Neural cell (in vitro differentiated cells): ENCODE results near the gene PIGK. TPM values are rescaled to one million over a fixed set of nuclear protein-coding genes. Genes with fewer than 3 reads are reported as not detected.

Source experiments
- H2AFZ ChIP-seq: fragments of 200-600, 300-800 bp; sonication (generic), shearing (Covaris generic); 2 replicates; pipeline ENCODE4 v1.6.0; 2014; ENCODE audit warnings: low read depth, mild to moderate bottlenecking, antibody characterized with exemption, low read length, moderate library complexity
- H3F3A ChIP-seq: fragments of 200-600 bp; shearing (Covaris generic); 2 replicates; pipeline ENCODE4 v1.6.1; 2016; ENCODE audit warnings: mild to moderate bottlenecking, moderate library complexity, mixed read lengths, antibody characterized with exemption, low read length; ENCODE audit not compliant: insufficient read depth, poor library complexity, severe bottlenecking
- H3K27ac ChIP-seq: fragments of 200-600, 300-800 bp; sonication (generic), shearing (Covaris generic); 2 replicates; pipeline ENCODE4 v1.5.1; 2014; ENCODE audit warnings: mild to moderate bottlenecking, low read length, moderate library complexity
- H3K27me3 ChIP-seq: fragments of 300-800, 200-600 bp; sonication (generic), shearing (Covaris generic); 2 replicates; pipeline ENCODE4 v1.6.0; 2014; ENCODE audit warnings: mild to moderate bottlenecking, low read depth, low read length, moderate library complexity; ENCODE audit not compliant: insufficient read depth
- H3K36me3 ChIP-seq: fragments of 300-800, 200-600 bp; sonication (generic), shearing (Covaris generic); 2 replicates; pipeline ENCODE4 v1.5.1; 2014; ENCODE audit warnings: mild to moderate bottlenecking, antibody characterized with exemption, low read length, moderate library complexity; ENCODE audit not compliant: insufficient read depth
- H3K4me2 ChIP-seq: fragments of 300-800, 200-600 bp; sonication (generic), shearing (Covaris generic); 2 replicates; pipeline ENCODE4 v1.6.0; 2014; ENCODE audit warnings: mild to moderate bottlenecking, low read length
- H3K4me3 ChIP-seq: fragments of 300-800, 200-600 bp; sonication (generic), shearing (Covaris generic); 2 replicates; pipeline ENCODE4 v1.5.1; 2014; ENCODE audit warnings: mild to moderate bottlenecking, low read length, moderate library complexity
- H3K79me2 ChIP-seq: fragments of 200-600 bp; shearing (Covaris generic); replicated peaks from 2 replicates; pipeline ENCODE4 v1.6.0; 2014; ENCODE audit warnings: mild to moderate bottlenecking, low read length, moderate library complexity; ENCODE audit not compliant: insufficient read depth
- H3K9ac ChIP-seq: fragments of 300-800, 200-600 bp; sonication (generic), shearing (Covaris generic); 2 replicates; pipeline ENCODE4 v1.6.1; 2016; ENCODE audit warnings: mild to moderate bottlenecking, low read length, mixed read lengths
- H3K9me2 ChIP-seq: fragments of 200-600 bp; shearing (Covaris generic); 2 replicates; pipeline ENCODE4 v1.6.1; 2016; ENCODE audit warnings: mild to moderate bottlenecking, low read length, mixed read lengths; ENCODE audit not compliant: insufficient read depth
- H3K9me3 ChIP-seq: fragments of 200-600, 300-800 bp; sonication (generic), shearing (Covaris generic); 2 replicates; pipeline ENCODE4 v1.6.1; 2016; ENCODE audit warnings: mild to moderate bottlenecking, mixed run types, low read length, moderate library complexity, mixed read lengths
- H4K20me1 ChIP-seq: fragments of 200-600 bp; shearing (Covaris generic); 2 replicates; pipeline ENCODE4 v1.6.1; 2016; ENCODE audit warnings: mild to moderate bottlenecking, mixed run types; ENCODE audit not compliant: insufficient read depth
- CTCF ChIP-seq: fragments of 450-650 bp; IDR thresholded peaks from 2 replicates; pipeline ENCODE4 v1.5.1; 2014; ENCODE audit warnings: antibody characterized with exemption, mild to moderate bottlenecking, moderate library complexity; ENCODE audit not compliant: poor library complexity, severe bottlenecking
- EP300 ChIP-seq: fragments of 450-650 bp; conservative IDR thresholded peaks from 2 replicates; pipeline ENCODE4 v1.6.1; 2014; ENCODE audit warnings: antibody characterized with exemption, mild to moderate bottlenecking, moderate library complexity; ENCODE audit not compliant: poor library complexity, severe bottlenecking
- EZH2 ChIP-seq: fragments of 200-600, 300-800 bp; shearing (Covaris generic), sonication (generic); IDR thresholded peaks from 2 replicates; pipeline ENCODE4 v1.6.1; 2014; ENCODE audit warnings: antibody characterized with exemption, low read length, borderline replicate concordance, mild to moderate bottlenecking; ENCODE audit not compliant: insufficient read depth, poor library complexity, severe bottlenecking
- MXI1 ChIP-seq: fragments of 450-650 bp; conservative IDR thresholded peaks from 2 replicates; pipeline ENCODE4 v1.6.1; 2014; ENCODE audit warnings: antibody characterized with exemption, mild to moderate bottlenecking; ENCODE audit not compliant: poor library complexity, severe bottlenecking
- POLR2AphosphoS5 ChIP-seq: IDR thresholded peaks from 2 replicates; pipeline ENCODE4 v1.6.1; 2012
- RAD21 ChIP-seq: fragments of 450-650 bp; conservative IDR thresholded peaks from 2 replicates; pipeline ENCODE4 v1.6.1; 2014; ENCODE audit warnings: antibody characterized with exemption, mild to moderate bottlenecking, moderate library complexity
- REST ChIP-seq: IDR thresholded peaks from 2 replicates; pipeline ENCODE4 v1.6.1; 2012; ENCODE audit warnings: borderline replicate concordance
- SMC3 ChIP-seq: fragments of 450-650 bp; conservative IDR thresholded peaks from 2 replicates; pipeline ENCODE4 v1.6.1; 2014; ENCODE audit warnings: antibody characterized with exemption, mild to moderate bottlenecking, moderate library complexity; ENCODE audit not compliant: poor library complexity
- TAF1 ChIP-seq: IDR thresholded peaks from 2 replicates; pipeline ENCODE4 v1.6.1; 2012; ENCODE audit warnings: low read depth
- polyA plus RNA-seq: library from polyadenylated mRNA; depleted of rRNA; stranded (reverse); fragments of >200 nt; gene quantifications from 2 replicates; pipeline ENCODE4 v1.2.3, GENCODE V29; 2014

The PIGK gene
- polyA plus RNA-seq, 1 donor from 2014 or later: 24.3 TPM

- TF ChIP-seq RAD21 (no peak), POLR2AphosphoS5 (no peak), REST (no peak), EZH2 (no peak)
- H3K27ac ChIP-seq: no peak overlapping the region
Observed at GRCh38 chr1:77060000-77060399, 159.2 kb downstream of the PIGK start.

GRCh38 chr1:77057994-77058585, 161.1 kb downstream of the PIGK start:
- Histone ChIP-seq H2AFZ (no peak overlapping the region), H3K27ac (no peak overlapping the region), H3K4me3 (no peak overlapping the region), H3K9me2 (no peaks in the 10 kb centered on the region), H4K20me1 (no peaks in the 10 kb centered on the region), H3K36me3 (peaks cover 3% of the 10 kb centered on the region), H3K9me3 (no peaks in the 10 kb centered on the region), H3K27me3 (no peaks in the 10 kb centered on the region), H3K79me2 (no peaks in the 10 kb centered on the region), H3F3A (no peaks in the 10 kb centered on the region), H3K9ac (no peak overlapping the region), H3K4me2 (no peak overlapping the region)
- TF ChIP-seq CTCF: no peak
- no peak for TF ChIP-seq EP300
- no peak for TF ChIP-seq SMC3
- TF ChIP-seq RAD21: no peak
- TF ChIP-seq EZH2: no peak
- no peak for TF ChIP-seq POLR2AphosphoS5
- TF ChIP-seq MXI1: no peak
- no peak for TF ChIP-seq TAF1
- TF ChIP-seq REST: no peak

More at GRCh38 chr1:77060000-77060399, 159.2 kb downstream of the PIGK start:
- Histone ChIP-seq H3F3A (no peaks in the 10 kb centered on the region), H3K9ac (no peak overlapping the region), H4K20me1 (no peaks in the 10 kb centered on the region), H2AFZ (no peak overlapping the region), H3K9me3 (no peaks in the 10 kb centered on the region), H3K9me2 (no peaks in the 10 kb centered on the region), H3K36me3 (no peaks in the 10 kb centered on the region), H3K27me3 (no peaks in the 10 kb centered on the region), H3K79me2 (no peaks in the 10 kb centered on the region), H3K4me3 (no peak overlapping the region), H3K4me2 (no peak overlapping the region)
